ENCODE results near the gene GFM1. TPM values are rescaled to one million over a fixed set of nuclear protein-coding genes. Genes with fewer than 3 reads are reported as not detected.

GFM1 gene
- total RNA-seq, 1 donor from 2014 or later: 20.8 TPM

- H3K4me3 ChIP-seq (ENCODE audit: low read depth, low read length): no peak overlapping the region
- no peak for DNase-seq (ENCODE audit: low read depth)
- no peak for TF ChIP-seq CTCF (conservative IDR thresholded peaks at IDR 0.05; ENCODE audit: low read depth, low read length)
These were observed 3.7 kb upstream of the GFM1 start for GRCh38 chr3:158640646-158641045.

- no peak for DNase-seq (ENCODE audit: low read depth)
These were observed 2.3 kb upstream of the GFM1 start for GRCh38 chr3:158642005-158642404.

GRCh38 chr3:158642474-158643210 is 1.7 kb upstream of the GFM1 start:
- no peak for DNase-seq (ENCODE audit: low read depth)
- TF ChIP-seq CTCF (conservative IDR thresholded peaks at IDR 0.05; ENCODE audit: low read depth, low read length): no peak
- H3K4me3 ChIP-seq (ENCODE audit: low read depth, low read length): no peak overlapping the region

More at GRCh38 chr3:158642005-158642404, 2.3 kb upstream of the GFM1 start:
- no peak for TF ChIP-seq CTCF (conservative IDR thresholded peaks at IDR 0.05; ENCODE audit: low read depth, low read length)
- no peak overlapping the region for H3K4me3 ChIP-seq (ENCODE audit: low read depth, low read length)

GRCh38 chr3:158649791-158650190 is 5.5 kb downstream of the GFM1 start:
- DNase-seq (ENCODE audit: low read depth): no peak
- H3K4me3 ChIP-seq (ENCODE audit: low read depth, low read length): no peak overlapping the region
- no peak for TF ChIP-seq CTCF (conservative IDR thresholded peaks at IDR 0.05; ENCODE audit: low read depth, low read length)

GRCh38 chr3:158651192-158651591 is 6.9 kb downstream of the GFM1 start:
- no peak overlapping the region for H3K4me3 ChIP-seq (ENCODE audit: low read depth, low read length)
- DNase-seq (ENCODE audit: low read depth): no peak
- TF ChIP-seq CTCF (conservative IDR thresholded peaks at IDR 0.05; ENCODE audit: low read depth, low read length): no peak

GRCh38 chr3:158652463-158652862 is 8.1 kb downstream of the GFM1 start:
- H3K4me3 ChIP-seq (ENCODE audit: low read depth, low read length): no peak overlapping the region
- no peak for TF ChIP-seq CTCF (conservative IDR thresholded peaks at IDR 0.05; ENCODE audit: low read depth, low read length)
- no peak for DNase-seq (ENCODE audit: low read depth)

GRCh38 chr3:158658889-158659288 is 14.6 kb downstream of the GFM1 start:
- no peak for TF ChIP-seq CTCF (conservative IDR thresholded peaks at IDR 0.05; ENCODE audit: low read depth, low read length)
- no peak for DNase-seq (ENCODE audit: low read depth)
- H3K4me3 ChIP-seq (ENCODE audit: low read depth, low read length): no peak overlapping the region
